K562 (cell line): ENCODE data around the gene DCLK1. TPM values are rescaled to one million over a fixed set of nuclear protein-coding genes. Genes with fewer than 3 reads are reported as not detected.
A peak's percentile ranks its signal among the peaks of the same experiment; 100 is the strongest.

ENCODE experiments used
- ATAC-seq: fragments of 200-7000 bp; cut with Tn5 transposase; 3 replicates; pipeline ENCODE4 v1.9.1; 2020; ENCODE audit warnings: moderate library complexity
- BruUV-seq: library from RNA; stranded (reverse); fragments of 400-500 nt; replicated peaks from 2 replicates; lab custom pipeline; 2021; lab: Mats Ljungman, UMichigan
- CTCF ChIA-PET: fragments of 300-600 bp; formaldehyde crosslinking; extraction: SDS; loops from one replicate; lab custom pipeline; 2021; ENCODE audit warnings: low intra/inter-chr PET ratio; lab: Yijun Ruan, JAX
- POLR2A ChIA-PET: fragments of 300-600, 350-650 bp; sonication (Branson Sonifier 250); formaldehyde crosslinking; extraction: SDS; loops from one replicate; lab custom pipeline; 2021; ENCODE audit warnings: antibody characterized with exemption, inconsistent platforms; lab: Yijun Ruan, JAX
- DNase-seq, 4 experiments: peaks; one replicate each; pipeline versions ENCODE4 v3.0.0 to v3.0.0-alpha.2; 2011 to 2018; ENCODE audit warnings: low spot score in 3 of 4, mixed read lengths in 3 of 4; ENCODE audit errors: extremely low read depth in 1 of 4
- FAIRE-seq: peaks from 2 replicates; lab custom pipeline; 2011; peaks lifted over from hg19 to GRCh38; lab: Jason Lieb, UNC
- H2AFZ ChIP-seq: 2 replicates; pipeline ENCODE4 v1.6.0; 2011; ENCODE audit warnings: low read depth, low read length, control low read depth, inconsistent platforms
- H3K27ac ChIP-seq: fragments of 200-600 bp; 3 replicates; pipeline ENCODE4 v1.8.0; 2011; ENCODE audit warnings: low read depth, mild to moderate bottlenecking, control low read depth, inconsistent platforms, low read length, moderate library complexity, mixed read lengths; ENCODE audit errors: extremely low read depth
- H3K27me3 ChIP-seq, 2 experiments: fragments of 300-600 bp in 1 of 2; 2 replicates in 1 of 2; 3 replicates in 1 of 2; pipeline versions ENCODE4 v1.6.0 to v1.8.0; 2011; ENCODE audit warnings: inconsistent platforms in 2 of 2, low read length in 2 of 2, mild to moderate bottlenecking in 1 of 2, mixed read lengths in 1 of 2, moderate library complexity in 1 of 2; ENCODE audit not compliant: control insufficient read depth in 2 of 2, insufficient read depth in 2 of 2
- H3K36me3 ChIP-seq: fragments of 300-600 bp; 3 replicates; pipeline ENCODE4 v1.8.0; 2011; ENCODE audit warnings: mild to moderate bottlenecking, low read length, inconsistent platforms; ENCODE audit not compliant: control insufficient read depth, insufficient read depth
- H3K4me1 ChIP-seq, 2 experiments: fragments of 200-600 bp in 1 of 2; replicated peaks in 1 of 2; 2 replicates in 1 of 2; 3 replicates in 1 of 2; pipeline versions ENCODE4 v1.5.1 to v1.8.0; 2011; ENCODE audit warnings: inconsistent platforms in 2 of 2, low read length in 2 of 2, mild to moderate bottlenecking in 1 of 2, mixed read lengths in 1 of 2, moderate library complexity in 1 of 2; ENCODE audit not compliant: control insufficient read depth in 2 of 2, insufficient read depth in 2 of 2
- H3K4me2 ChIP-seq: 2 replicates; pipeline ENCODE4 v1.6.1; 2011; ENCODE audit warnings: low read length, control low read depth, inconsistent platforms, mixed read lengths; ENCODE audit not compliant: insufficient read depth
- H3K4me3 ChIP-seq: fragments of 200-600 bp; sonication (generic), shearing (Covaris generic); 2 replicates; pipeline ENCODE4 v1.5.1; 2016; ENCODE audit warnings: control low read depth, inconsistent platforms
- H3K79me2 ChIP-seq: fragments of 200-600 bp; 3 replicates; pipeline ENCODE4 v1.8.0; 2011; ENCODE audit warnings: low read length, inconsistent platforms; ENCODE audit not compliant: control insufficient read depth, insufficient read depth
- H3K9ac ChIP-seq, 2 experiments: 2 replicates each; pipeline versions ENCODE4 v1.6.0 to v1.6.1; 2011; ENCODE audit warnings: low read depth in 2 of 2, low read length in 2 of 2, control low read depth in 1 of 2, inconsistent platforms in 1 of 2, mild to moderate bottlenecking in 1 of 2, mixed read lengths in 1 of 2; ENCODE audit not compliant: insufficient read depth in 1 of 2
- H3K9me1 ChIP-seq: one replicate; pipeline ENCODE4 v1.6.0; 2011; ENCODE audit warnings: inconsistent platforms, mild to moderate bottlenecking, low read length, moderate library complexity; ENCODE audit not compliant: control insufficient read depth, insufficient read depth
- H3K9me3 ChIP-seq: replicated peaks from 2 replicates; pipeline ENCODE4 v1.5.1; 2011; ENCODE audit warnings: low read depth, low read length, inconsistent platforms; ENCODE audit not compliant: control insufficient read depth, insufficient read depth
- H4K20me1 ChIP-seq: replicated peaks from 2 replicates; pipeline ENCODE4 v1.6.1; 2011; ENCODE audit warnings: low read length, inconsistent platforms, mixed read lengths; ENCODE audit not compliant: control insufficient read depth, insufficient read depth
- ADNP ChIP-seq: fragments of 200-800 bp; sonication (Bioruptor generic); IDR thresholded peaks from 2 replicates; pipeline ENCODE4 v1.6.1; 2016; ENCODE audit warnings: missing genetic modification characterization, missing compliant biosample characterization
- BRCA1 ChIP-seq, 2 experiments: fragments of 450-650 bp in 1 of 2; sonication (generic) in 1 of 2; formaldehyde crosslinking in 1 of 2; IDR thresholded peaks; 2 replicates each; pipeline versions ENCODE4 v1.5.0 to v1.6.1; 2017 to 2020; ENCODE audit warnings: mild to moderate bottlenecking in 1 of 2, missing genetic modification reagents in 1 of 2
- CBX3 ChIP-seq, 2 experiments: IDR thresholded peaks; 1 replicate in 1 of 2; 2 replicates in 1 of 2; pipeline ENCODE4 v1.6.1; 2012; ENCODE audit warnings: inconsistent platforms in 2 of 2, low read length in 2 of 2, borderline replicate concordance in 1 of 2, control low read depth in 1 of 2
- DNMT1 ChIP-seq: fragments of 450-650 bp; IDR thresholded peaks from 2 replicates; pipeline ENCODE4 v1.6.1; 2016; ENCODE audit warnings: antibody characterized with exemption, mild to moderate bottlenecking
- HMG20B ChIP-seq: fragments of 250-450 bp; sonication (Bioruptor Pico); IDR thresholded peaks from 2 replicates; pipeline ENCODE4 v1.5.0; 2021; ENCODE audit warnings: mild to moderate bottlenecking
- NR4A1 ChIP-seq, 2 experiments: fragments of 250-450 bp in 1 of 2; fragments of 450-650 bp in 1 of 2; sonication (Bioruptor Pico) in 1 of 2; IDR thresholded peaks; 2 replicates each; pipeline versions ENCODE4 v1.4.0 to v1.6.1; 2016 to 2020; ENCODE audit warnings: mild to moderate bottlenecking in 2 of 2, missing compliant biosample characterization in 1 of 2, missing genetic modification characterization in 1 of 2, moderate library complexity in 1 of 2
- PHB ChIP-seq: fragments of 250-450 bp; sonication (Bioruptor Pico); IDR thresholded peaks from 2 replicates; pipeline ENCODE4 v1.5.0; 2021
- PHF8 ChIP-seq: fragments of 200-600 bp; sonication (generic); IDR thresholded peaks from 2 replicates; pipeline ENCODE4 v1.6.1; 2012; ENCODE audit warnings: mixed run types, mild to moderate bottlenecking, inconsistent platforms, low read length, moderate library complexity, borderline replicate concordance
- SIN3A ChIP-seq, 2 experiments: fragments of 150-350 bp in 1 of 2; IDR thresholded peaks; 2 replicates each; pipeline ENCODE4 v1.6.1; 2011 to 2016; ENCODE audit warnings: borderline replicate concordance in 2 of 2, low read depth in 2 of 2, low read length in 2 of 2, mild to moderate bottlenecking in 2 of 2, moderate library complexity in 2 of 2; ENCODE audit not compliant: control insufficient read depth in 1 of 2
- SNRNP70 ChIP-seq: fragments of 200-400 bp; formaldehyde crosslinking; optimal IDR thresholded peaks from 2 replicates; pipeline ENCODE3; 2017; ENCODE audit warnings: low read depth, low read length
- SREBF2 ChIP-seq: sonication (generic); formaldehyde crosslinking; IDR thresholded peaks from 2 replicates; pipeline ENCODE4 v1.4.0; 2020; ENCODE audit warnings: mild to moderate bottlenecking, missing genetic modification reagents
- SRSF1 ChIP-seq: fragments of 200-400 bp; formaldehyde crosslinking; IDR thresholded peaks from 2 replicates; pipeline ENCODE4 v1.6.1; 2017; ENCODE audit warnings: mild to moderate bottlenecking, low read depth, low read length, moderate library complexity
- TCF7L2 ChIP-seq: fragments of 150-350 bp; IDR thresholded peaks from 2 replicates; pipeline ENCODE4 v1.6.1; 2016; ENCODE audit warnings: low read depth, mild to moderate bottlenecking, low read length, moderate library complexity
- TRIM28 ChIP-seq: fragments of 450-650 bp; IDR thresholded peaks from 2 replicates; pipeline ENCODE4 v1.6.1; 2017
- WHSC1 ChIP-seq: IDR thresholded peaks from one replicate; pipeline ENCODE4 v1.6.1; 2012; ENCODE audit warnings: low read length, control low read depth, inconsistent platforms
- ZBTB1 ChIP-seq: sonication (generic); formaldehyde crosslinking; IDR thresholded peaks from 2 replicates; pipeline ENCODE4 v1.8.1; 2023; ENCODE audit warnings: missing genetic modification reagents, low read depth, mild to moderate bottlenecking, borderline replicate concordance
- ZNF174 ChIP-seq: fragments of 250-450 bp; sonication (Bioruptor Pico); IDR thresholded peaks from 2 replicates; pipeline ENCODE4 v1.4.0; 2020; ENCODE audit warnings: mild to moderate bottlenecking
- ZNF274 ChIP-seq: IDR thresholded peaks from 2 replicates; pipeline ENCODE4 v1.6.1; 2011; ENCODE audit warnings: low read depth, mild to moderate bottlenecking, low read length, moderate library complexity, borderline replicate concordance
- WGBS: fragments of 100-300 bp; shearing (Covaris generic); methylation state at CpG from one replicate; pipeline ENCODE4 v1.1.6; 2016; ENCODE audit warnings: low coverage, mixed read lengths; ENCODE audit not compliant: insufficient coverage; ENCODE audit errors: missing lambda C conversion rate; 5-methylcytosine and 5-hydroxymethylcytosine counted together
- in situ Hi-C: fragments of 300-500 bp; cut with MboI; formaldehyde crosslinking; loops from 4 replicates; pipeline ENCODE4 v1.15.0; 2018; ENCODE audit warnings: inconsistent platforms, mixed read lengths
- intact Hi-C: fragments of 100-400 bp; cut with micrococcal nuclease; formaldehyde crosslinking; loops from 2 replicates; pipeline ENCODE4 v1.14.2; 2022
- polyA plus RNA-seq, 8 experiments: library from polyadenylated mRNA; depleted of rRNA in 4 of 8; stranded (reverse) in 5 of 8; unstranded in 3 of 8; fragments of >200 nt; fragmentation: Nextera tagmentation in 2 of 8; fragmentation: Illumina TruSeq in 1 of 8; extraction: Ambion mirVana in 2 of 8; extraction: Trizol in 1 of 8; gene quantifications; 2 replicates each; pipeline versions ENCODE4 v1.2.1 to v1.2.3, GENCODE V29; 2011 to 2014; ENCODE audit warnings: inconsistent platforms in 1 of 8, missing spikeins in 1 of 8
- total RNA-seq, 7 experiments: library from RNA; depleted of rRNA in 6 of 7; stranded (reverse); fragments of >200 nt in 6 of 7; fragmentation: Illumina TruSeq in 2 of 7; extraction: Trizol in 2 of 7; gene quantifications; 2 replicates each; pipeline versions ENCODE4 v1.2.1 to v1.2.3, GENCODE V29; 2011 to 2021; ENCODE audit warnings: low replicate concordance in 1 of 7
- TF ChIP-seq, protein P1 (sequence below), 2 experiments: fragments of 450-650 bp; IDR thresholded peaks; 2 replicates each; pipeline ENCODE4 v1.6.1; 2018; ENCODE audit warnings: mild to moderate bottlenecking in 2 of 2, low read depth in 1 of 2; ENCODE audit not compliant: partially characterized antibody in 2 of 2

DCLK1 gene
- total and polyA plus RNA-seq, 9 of the 15 experiments (the other 6 are each of a cell fraction or from before 2014, with no cell fraction given) = 0.07 TPM; not detected in 8

DNA sequence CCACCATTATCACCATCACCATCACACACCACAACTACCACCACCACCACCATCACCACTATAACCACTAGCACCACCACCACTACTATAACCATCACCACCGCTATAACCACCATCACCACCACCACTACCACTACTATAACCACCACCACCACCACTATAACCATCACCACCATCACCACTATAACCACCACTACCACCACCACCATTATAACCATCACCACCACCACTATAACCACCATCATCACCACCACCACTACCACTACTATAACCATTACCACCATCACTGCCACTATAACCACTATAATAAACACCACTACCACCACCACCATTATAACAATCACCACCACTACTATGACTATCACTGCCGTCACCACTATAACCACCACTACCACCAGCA, 173.2 kb downstream of the DCLK1 start:
- BruUV-seq = no TSS peak

DNA sequence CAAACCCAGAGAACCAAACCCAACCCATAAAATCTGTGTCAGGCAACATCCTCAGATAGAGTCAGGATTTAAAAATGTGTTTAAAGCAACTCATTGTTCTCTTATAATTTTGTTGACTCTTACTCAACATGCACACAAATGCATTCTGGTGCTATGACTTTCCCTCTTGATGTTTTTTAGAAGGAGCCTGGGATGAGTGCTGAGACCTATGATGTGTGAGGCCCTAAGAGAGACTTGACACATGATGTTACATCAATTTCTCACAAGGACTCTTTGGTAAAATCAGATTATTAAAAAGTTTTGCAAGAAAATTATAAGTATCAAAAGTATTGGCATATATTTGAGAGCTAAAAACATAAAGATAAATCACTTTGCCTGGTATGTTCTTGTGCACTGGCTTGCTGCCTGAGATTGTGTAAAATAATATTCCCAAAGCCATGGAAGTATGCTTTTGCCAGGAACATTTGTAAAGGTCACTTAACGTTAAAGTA, 173.9 kb downstream of the DCLK1 start:
- H3K4me1 ChIP-seq = no peaks in the 10 kb centered on the region
- no peaks in the 10 kb centered on the region for H3K79me2 ChIP-seq
- H3K27me3 ChIP-seq = no peaks in the 10 kb centered on the region
- in situ Hi-C loops = no loop called here
- no peaks in the 10 kb centered on the region for H4K20me1 ChIP-seq
- H3K9me3 ChIP-seq = no peaks in the 10 kb centered on the region
- ChIA-PET POLR2A (no interaction called here), CTCF (no interaction called here)
- H2AFZ ChIP-seq = no peak overlapping the region
- no TSS peak for BruUV-seq
- no peak for ATAC-seq
- H3K36me3 ChIP-seq = no peaks in the 10 kb centered on the region
- 0% methylated on average over 1 of the region's 1 CpG for WGBS
- no peak for DNase-seq
- H3K9ac ChIP-seq = no peak overlapping the region
- H3K4me2 ChIP-seq = no peak overlapping the region
- no peaks in the 10 kb centered on the region for H3K9me1 ChIP-seq
- no peak overlapping the region for H3K27ac ChIP-seq
- no peak overlapping the region for H3K4me3 ChIP-seq
- FAIRE-seq = no peak
- intact Hi-C loops = no loop called here
- no peak for TF ChIP-seq HMG20B (CRISPR knock-in tag)
- no peak for TF ChIP-seq ADNP (tag)
- TF ChIP-seq, protein P1, sequence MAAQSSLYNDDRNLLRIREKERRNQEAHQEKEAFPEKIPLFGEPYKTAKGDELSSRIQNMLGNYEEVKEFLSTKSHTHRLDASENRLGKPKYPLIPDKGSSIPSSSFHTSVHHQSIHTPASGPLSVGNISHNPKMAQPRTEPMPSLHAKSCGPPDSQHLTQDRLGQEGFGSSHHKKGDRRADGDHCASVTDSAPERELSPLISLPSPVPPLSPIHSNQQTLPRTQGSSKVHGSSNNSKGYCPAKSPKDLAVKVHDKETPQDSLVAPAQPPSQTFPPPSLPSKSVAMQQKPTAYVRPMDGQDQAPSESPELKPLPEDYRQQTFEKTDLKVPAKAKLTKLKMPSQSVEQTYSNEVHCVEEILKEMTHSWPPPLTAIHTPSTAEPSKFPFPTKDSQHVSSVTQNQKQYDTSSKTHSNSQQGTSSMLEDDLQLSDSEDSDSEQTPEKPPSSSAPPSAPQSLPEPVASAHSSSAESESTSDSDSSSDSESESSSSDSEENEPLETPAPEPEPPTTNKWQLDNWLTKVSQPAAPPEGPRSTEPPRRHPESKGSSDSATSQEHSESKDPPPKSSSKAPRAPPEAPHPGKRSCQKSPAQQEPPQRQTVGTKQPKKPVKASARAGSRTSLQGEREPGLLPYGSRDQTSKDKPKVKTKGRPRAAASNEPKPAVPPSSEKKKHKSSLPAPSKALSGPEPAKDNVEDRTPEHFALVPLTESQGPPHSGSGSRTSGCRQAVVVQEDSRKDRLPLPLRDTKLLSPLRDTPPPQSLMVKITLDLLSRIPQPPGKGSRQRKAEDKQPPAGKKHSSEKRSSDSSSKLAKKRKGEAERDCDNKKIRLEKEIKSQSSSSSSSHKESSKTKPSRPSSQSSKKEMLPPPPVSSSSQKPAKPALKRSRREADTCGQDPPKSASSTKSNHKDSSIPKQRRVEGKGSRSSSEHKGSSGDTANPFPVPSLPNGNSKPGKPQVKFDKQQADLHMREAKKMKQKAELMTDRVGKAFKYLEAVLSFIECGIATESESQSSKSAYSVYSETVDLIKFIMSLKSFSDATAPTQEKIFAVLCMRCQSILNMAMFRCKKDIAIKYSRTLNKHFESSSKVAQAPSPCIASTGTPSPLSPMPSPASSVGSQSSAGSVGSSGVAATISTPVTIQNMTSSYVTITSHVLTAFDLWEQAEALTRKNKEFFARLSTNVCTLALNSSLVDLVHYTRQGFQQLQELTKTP (IDR thresholded peaks at IDR 0.05; ENCODE audit: low read depth in 1 of 2, partially characterized antibody in 2 of 2) = no peak
- TF ChIP-seq ZBTB1 (CRISPR knock-in tag) = no peak
- no peak for TF ChIP-seq ZNF174 (CRISPR knock-in tag)
- no peak for TF ChIP-seq SRSF1
- no peak for TF ChIP-seq TRIM28

More for the DNA sequence above, 173.2 kb downstream of the DCLK1 start:
- intact Hi-C loops (no loop called here), in situ Hi-C loops (no loop called here)
- ATAC-seq = no peak
- Histone ChIP-seq H3K36me3 (no peaks in the 10 kb centered on the region), H3K27ac (no peak overlapping the region), H3K4me2 (no peak overlapping the region), H3K79me2 (no peaks in the 10 kb centered on the region), H3K9me1 (no peaks in the 10 kb centered on the region), H3K4me1 (no peaks in the 10 kb centered on the region), H3K4me3 (no peak overlapping the region), H3K27me3 (no peaks in the 10 kb centered on the region), H4K20me1 (no peaks in the 10 kb centered on the region), H3K9ac (no peak overlapping the region), H3K9me3 (no peaks in the 10 kb centered on the region), H2AFZ (no peak overlapping the region)
- TF ChIP-seq PHB (CRISPR knock-in tag) (no peak), ZNF274 (no peak), BRCA1 (IDR thresholded peaks at IDR 0.05) (no peak), BRCA1 (CRISPR knock-in tag; IDR thresholded peaks at IDR 0.05) (no peak), NR4A1 (CRISPR knock-in tag; IDR thresholded peaks at IDR 0.05) (no peak), NR4A1 (tag; IDR thresholded peaks at IDR 0.05) (no peak), PHF8 (no peak), TCF7L2 (no peak), SREBF2 (no peak), SIN3A (IDR thresholded peaks at IDR 0.05; ENCODE audit: borderline replicate concordance in 2 of 2, control insufficient read depth in 1 of 2, low read depth in 2 of 2, low read length in 2 of 2) (no peak), WHSC1 (no peak), DNMT1 (no peak), SNRNP70 (no peak), CBX3 (IDR thresholded peaks at IDR 0.05; ENCODE audit: borderline replicate concordance in 1 of 2, low read length in 2 of 2) (no peak)
- POLR2A ChIA-PET = no interaction called here
- CTCF ChIA-PET = no interaction called here
- FAIRE-seq = peak; percentile 35
- 8% methylated on average over 2 of the region's 2 CpGs for WGBS
- no peak for DNase-seq
